ENCODE data around the gene LEO1.

LEO1 gene

DNA sequence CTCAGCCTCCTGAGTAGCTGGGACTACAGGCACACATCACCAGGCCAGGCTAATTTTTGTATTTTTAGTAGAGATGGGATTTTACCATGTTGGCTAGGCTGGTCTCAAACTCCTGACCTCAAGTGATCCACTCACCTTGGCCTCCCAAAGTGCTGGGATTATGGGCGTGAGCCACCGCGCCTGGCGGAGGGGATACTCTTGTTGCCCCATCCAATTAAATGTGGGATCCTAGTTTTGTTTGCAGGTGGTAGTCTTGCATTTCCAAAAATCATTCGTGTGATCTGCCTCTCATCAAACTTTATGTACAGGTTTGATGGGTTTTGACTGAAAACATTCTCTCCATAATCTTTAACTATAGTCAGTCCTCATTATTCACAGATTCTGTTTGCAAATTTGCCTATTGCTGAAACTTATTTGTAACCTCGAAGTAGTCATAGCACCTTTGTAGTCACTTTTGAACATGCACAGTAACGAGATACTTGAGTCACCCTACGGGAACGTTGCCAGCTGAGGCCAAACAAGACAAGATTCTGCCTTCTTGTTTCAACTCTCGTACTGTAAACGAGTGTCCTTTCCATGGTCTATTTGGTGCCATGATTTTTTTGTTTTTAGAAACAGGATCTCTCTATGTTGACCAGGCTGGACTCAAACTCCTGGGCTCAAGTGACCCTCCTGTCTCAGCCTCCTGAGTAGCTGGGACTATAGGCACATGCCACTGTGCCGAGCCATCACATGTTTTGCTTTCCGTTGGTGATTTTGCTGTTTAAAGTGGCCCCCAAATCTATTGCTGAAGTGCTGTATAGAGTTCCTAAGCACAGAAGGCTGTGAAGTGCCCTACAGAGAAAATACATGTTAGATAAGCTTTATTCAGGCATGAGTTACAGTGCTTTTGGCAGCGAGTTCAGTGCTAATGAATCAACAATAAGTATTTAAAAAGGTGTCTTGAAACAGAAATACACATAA is 39.3 kb upstream of the LEO1 start:
- no peak overlapping the region for H3K4me3 ChIP-seq (replicated peaks; ENCODE audit: low read depth, low read length)
- DNase-seq (ENCODE audit: extremely low read depth, low read depth) = no peak
- TF ChIP-seq, protein P1, sequence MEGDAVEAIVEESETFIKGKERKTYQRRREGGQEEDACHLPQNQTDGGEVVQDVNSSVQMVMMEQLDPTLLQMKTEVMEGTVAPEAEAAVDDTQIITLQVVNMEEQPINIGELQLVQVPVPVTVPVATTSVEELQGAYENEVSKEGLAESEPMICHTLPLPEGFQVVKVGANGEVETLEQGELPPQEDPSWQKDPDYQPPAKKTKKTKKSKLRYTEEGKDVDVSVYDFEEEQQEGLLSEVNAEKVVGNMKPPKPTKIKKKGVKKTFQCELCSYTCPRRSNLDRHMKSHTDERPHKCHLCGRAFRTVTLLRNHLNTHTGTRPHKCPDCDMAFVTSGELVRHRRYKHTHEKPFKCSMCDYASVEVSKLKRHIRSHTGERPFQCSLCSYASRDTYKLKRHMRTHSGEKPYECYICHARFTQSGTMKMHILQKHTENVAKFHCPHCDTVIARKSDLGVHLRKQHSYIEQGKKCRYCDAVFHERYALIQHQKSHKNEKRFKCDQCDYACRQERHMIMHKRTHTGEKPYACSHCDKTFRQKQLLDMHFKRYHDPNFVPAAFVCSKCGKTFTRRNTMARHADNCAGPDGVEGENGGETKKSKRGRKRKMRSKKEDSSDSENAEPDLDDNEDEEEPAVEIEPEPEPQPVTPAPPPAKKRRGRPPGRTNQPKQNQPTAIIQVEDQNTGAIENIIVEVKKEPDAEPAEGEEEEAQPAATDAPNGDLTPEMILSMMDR (IDR thresholded peaks at IDR 0.05; ENCODE audit: low read depth, low read length, missing control alignments) = no peak

DNA sequence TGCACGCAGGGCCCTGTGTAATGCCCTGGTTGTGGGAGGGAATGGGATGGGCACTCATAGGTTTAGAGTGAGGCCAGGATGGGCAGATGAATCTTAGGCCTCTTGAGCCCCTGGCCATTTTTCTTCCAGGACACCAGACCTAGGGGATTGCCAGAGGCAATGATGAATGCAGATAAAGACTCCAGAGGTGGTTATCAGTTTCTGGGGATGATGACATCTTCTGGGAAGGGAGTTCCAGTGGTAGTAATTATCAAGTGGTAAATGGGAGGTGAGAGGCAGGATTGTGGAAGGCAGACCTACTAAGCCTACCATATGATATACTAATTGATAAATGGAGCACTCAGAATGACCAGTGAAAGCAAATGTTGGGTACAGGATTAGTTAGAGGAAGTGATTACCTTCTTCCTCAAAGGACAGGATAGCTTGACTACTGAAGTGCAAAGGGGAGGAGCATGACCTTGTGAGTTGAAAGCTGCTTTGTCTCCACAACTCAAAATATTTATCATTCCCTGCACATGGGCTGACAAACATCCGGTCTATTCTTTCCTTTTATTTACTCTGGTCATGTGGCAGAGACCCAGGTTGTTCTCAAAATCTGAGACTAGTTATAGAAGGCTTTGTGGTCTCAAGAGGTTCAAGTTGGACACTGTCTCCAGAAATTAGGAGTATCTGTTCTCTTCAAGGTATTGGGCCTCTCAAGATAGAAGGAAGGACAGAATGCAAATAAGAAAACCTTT is 37.3 kb upstream of the LEO1 start:
- no peak for DNase-seq (ENCODE audit: extremely low read depth, low read depth)
- H3K4me3 ChIP-seq (replicated peaks; ENCODE audit: low read depth, low read length) = no peak overlapping the region
- TF ChIP-seq, protein P1 (IDR thresholded peaks at IDR 0.05; ENCODE audit: low read depth, low read length, missing control alignments) = no peak

DNA sequence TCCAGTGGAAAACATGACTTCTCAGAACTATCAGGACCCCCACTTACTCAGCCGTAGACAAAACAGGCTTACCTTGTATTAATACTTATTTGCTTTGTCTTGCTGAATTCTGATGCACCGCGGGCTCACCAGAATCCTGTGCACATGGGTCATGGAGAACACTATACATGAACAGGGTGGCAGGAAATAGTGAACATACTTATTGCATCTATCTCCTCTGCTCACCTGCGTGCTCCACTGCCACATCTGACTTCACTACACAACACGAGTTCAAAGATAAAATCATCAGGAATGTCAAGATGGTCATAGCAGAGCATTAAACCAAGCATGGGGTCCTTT is 36.8 kb upstream of the LEO1 start:
- H3K4me3 ChIP-seq (replicated peaks; ENCODE audit: low read depth, low read length) = no peak overlapping the region
- TF ChIP-seq, protein P1 (IDR thresholded peaks at IDR 0.05; ENCODE audit: low read depth, low read length, missing control alignments) = no peak
- no peak for DNase-seq (ENCODE audit: extremely low read depth, low read depth)

DNA sequence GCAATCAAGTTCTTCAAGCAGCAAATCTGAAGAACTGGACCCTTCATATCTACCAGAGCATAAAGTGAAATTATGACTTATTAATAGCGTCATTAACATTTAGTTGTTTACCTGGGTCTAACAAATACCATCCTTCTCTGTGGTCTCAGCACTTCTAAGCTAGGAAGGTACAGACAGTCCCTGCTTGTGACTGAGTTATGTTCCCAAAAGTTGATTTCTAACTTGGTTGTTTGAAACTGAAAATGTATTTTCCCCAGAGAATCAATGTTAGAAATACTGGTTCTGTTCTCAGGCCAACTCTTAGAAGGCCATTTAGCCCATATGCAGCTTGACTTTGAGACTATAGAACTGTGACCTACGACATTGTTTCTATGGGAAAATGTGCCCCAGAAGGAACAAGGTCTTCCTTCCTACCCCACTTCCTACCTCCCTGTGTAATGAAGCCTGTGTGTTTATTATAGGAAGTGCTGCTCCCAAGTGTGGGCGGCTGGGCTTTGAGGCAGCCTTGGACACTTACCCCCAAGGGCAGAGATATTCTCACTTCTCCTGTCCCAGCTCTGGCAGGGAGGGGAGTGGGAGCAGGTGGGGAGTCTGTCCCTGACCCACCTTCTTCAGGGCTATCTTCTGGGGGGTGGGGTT is 35.2 kb upstream of the LEO1 start:
- H3K4me3 ChIP-seq (replicated peaks; ENCODE audit: low read depth, low read length) = no peak overlapping the region
- TF ChIP-seq, protein P1 (IDR thresholded peaks at IDR 0.05; ENCODE audit: low read depth, low read length, missing control alignments) = no peak
- DNase-seq (ENCODE audit: extremely low read depth, low read depth) = no peak

DNA sequence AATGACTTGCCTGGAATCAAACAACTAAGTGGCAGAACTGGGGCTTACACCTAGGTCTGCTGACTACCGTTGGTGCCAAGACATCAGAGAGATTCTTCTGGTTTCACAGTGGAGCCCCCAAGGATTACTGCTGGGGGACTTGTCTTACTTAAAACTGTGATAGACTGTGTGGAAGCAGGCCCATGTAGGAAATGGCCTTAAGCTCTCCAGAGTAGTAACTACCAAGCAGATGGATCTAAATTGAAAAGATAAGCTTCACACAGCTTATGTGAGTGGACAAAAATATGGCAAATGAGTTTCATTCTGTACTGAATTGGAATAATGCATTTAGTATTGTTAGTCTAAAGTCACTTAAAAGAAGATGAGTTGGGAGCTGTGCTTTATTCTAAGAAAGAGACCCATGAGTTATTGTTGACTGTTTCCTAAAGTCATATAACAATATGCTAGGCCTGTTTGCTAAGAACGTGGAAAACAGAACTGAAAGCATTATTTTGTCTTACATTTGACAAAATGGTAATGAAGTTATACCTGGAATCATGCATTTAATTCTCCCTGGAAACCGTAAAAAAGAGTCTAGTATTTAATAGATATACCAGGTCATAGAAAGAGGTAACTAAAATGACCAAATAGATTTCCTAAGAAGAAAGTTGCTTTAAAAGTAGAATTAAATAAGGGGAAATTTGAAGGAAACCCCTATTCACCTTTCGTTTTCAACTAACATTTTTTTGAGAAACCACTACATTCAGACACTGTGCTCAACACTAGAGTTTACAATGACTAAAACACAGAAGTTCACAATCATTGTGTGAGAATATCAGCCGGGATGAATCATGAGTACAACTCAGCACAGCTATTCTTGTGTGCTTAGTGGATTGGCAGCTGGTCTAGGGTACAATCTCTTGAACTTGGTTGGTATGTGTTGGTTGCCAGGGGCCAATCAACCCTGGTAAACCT is 34.4 kb upstream of the LEO1 start:
- no peak overlapping the region for H3K4me3 ChIP-seq (replicated peaks; ENCODE audit: low read depth, low read length)
- no peak for DNase-seq (ENCODE audit: extremely low read depth, low read depth)
- TF ChIP-seq, protein P1 (IDR thresholded peaks at IDR 0.05; ENCODE audit: low read depth, low read length, missing control alignments) = no peak

DNA sequence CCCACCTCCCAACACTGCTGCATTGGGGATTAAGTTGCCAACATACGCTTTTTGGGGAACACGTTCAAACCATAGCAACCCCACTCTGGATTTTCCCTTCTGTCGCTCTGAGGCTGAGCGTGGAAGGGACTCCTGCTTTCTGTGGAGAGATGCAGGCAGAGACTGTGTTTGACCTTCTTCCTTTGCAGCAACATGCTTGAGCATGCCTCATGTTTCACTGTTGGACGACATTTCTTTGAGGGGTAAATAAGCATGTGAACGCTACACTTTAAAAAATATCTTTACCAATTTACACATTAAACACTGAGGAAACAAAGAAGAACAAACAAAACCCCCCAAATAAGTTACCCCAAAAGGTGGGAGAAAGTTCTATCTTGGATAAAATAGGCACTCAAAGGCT is 33.2 kb upstream of the LEO1 start:
- TF ChIP-seq, protein P1 (IDR thresholded peaks at IDR 0.05; ENCODE audit: low read depth, low read length, missing control alignments) = no peak
- no peak for DNase-seq (ENCODE audit: extremely low read depth, low read depth)
- no peak overlapping the region for H3K4me3 ChIP-seq (replicated peaks; ENCODE audit: low read depth, low read length)

All from HFF-Myc (cell line).